OCI-LY1 (cell line): ENCODE data around the gene NLN.

Experiments
- EZH2 ChIP-seq: fragments of 200-600 bp; sonication (generic), shearing (Covaris generic); IDR thresholded peaks from 2 replicates; pipeline ENCODE4 v1.8.0; 2017; ENCODE audit warnings: borderline replicate concordance, mixed run types, mild to moderate bottlenecking, antibody characterized with exemption, low read length, moderate library complexity, mixed read lengths
- TF ChIP-seq, protein P1 (sequence below): fragments of 200-600 bp; sonication (generic), shearing (Covaris generic); IDR thresholded peaks from 2 replicates; pipeline ENCODE4 v1.5.1; 2017; ENCODE audit warnings: mild to moderate bottlenecking, antibody characterized with exemption, low read length, moderate library complexity, mixed read lengths

- no peak for TF ChIP-seq EZH2
- TF ChIP-seq, protein P1, sequence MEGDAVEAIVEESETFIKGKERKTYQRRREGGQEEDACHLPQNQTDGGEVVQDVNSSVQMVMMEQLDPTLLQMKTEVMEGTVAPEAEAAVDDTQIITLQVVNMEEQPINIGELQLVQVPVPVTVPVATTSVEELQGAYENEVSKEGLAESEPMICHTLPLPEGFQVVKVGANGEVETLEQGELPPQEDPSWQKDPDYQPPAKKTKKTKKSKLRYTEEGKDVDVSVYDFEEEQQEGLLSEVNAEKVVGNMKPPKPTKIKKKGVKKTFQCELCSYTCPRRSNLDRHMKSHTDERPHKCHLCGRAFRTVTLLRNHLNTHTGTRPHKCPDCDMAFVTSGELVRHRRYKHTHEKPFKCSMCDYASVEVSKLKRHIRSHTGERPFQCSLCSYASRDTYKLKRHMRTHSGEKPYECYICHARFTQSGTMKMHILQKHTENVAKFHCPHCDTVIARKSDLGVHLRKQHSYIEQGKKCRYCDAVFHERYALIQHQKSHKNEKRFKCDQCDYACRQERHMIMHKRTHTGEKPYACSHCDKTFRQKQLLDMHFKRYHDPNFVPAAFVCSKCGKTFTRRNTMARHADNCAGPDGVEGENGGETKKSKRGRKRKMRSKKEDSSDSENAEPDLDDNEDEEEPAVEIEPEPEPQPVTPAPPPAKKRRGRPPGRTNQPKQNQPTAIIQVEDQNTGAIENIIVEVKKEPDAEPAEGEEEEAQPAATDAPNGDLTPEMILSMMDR, result no peak
Measured at GRCh38 chr5:65817931-65818330, 95.9 kb downstream of the NLN start.
